Esophagus muscularis mucosa (tissue), 4 donors: ENCODE measurements around the gene ASIC2. TPM values are rescaled to one million over a fixed set of nuclear protein-coding genes. Genes with fewer than 3 reads are reported as not detected.

Experiments used
- DNase-seq: peaks from one replicate; pipeline ENCODE4 v3.0.0-alpha.2; 2017; ENCODE audit errors: extremely low spot score
- H3K27ac ChIP-seq, 4 donors: fragments of 200-600 bp; sonication (generic); replicated peaks in 1 of 4; 1 replicate in 3 of 4; 2 replicates in 1 of 4; pipeline ENCODE4 v1.5.1; 2016 to 2019; ENCODE audit warnings: mild to moderate bottlenecking in 1 of 4
- H3K27me3 ChIP-seq, 4 donors: fragments of 200-600 bp; sonication (generic); one replicate each; pipeline versions ENCODE4 v1.5.1 to v1.6.0; 2016 to 2019
- H3K36me3 ChIP-seq, 4 donors: fragments of 200-600 bp; sonication (generic); one replicate each; pipeline ENCODE4 v1.5.1; 2016 to 2019
- H3K4me1 ChIP-seq, 4 donors: fragments of 200-600 bp; sonication (generic); one replicate each; pipeline ENCODE4 v1.5.1; 2016 to 2019
- H3K4me3 ChIP-seq, 4 donors: fragments of 200-600 bp; sonication (generic); 1 replicate in 2 of 4; 2 replicates in 2 of 4; pipeline ENCODE4 v1.5.1; 2016 to 2019; ENCODE audit warnings: mild to moderate bottlenecking in 4 of 4, moderate library complexity in 1 of 4
- H3K9me3 ChIP-seq, 4 donors: fragments of 200-600 bp; sonication (generic); 1 replicate in 3 of 4; 2 replicates in 1 of 4; pipeline ENCODE4 v1.5.1; 2016 to 2019
- EP300 ChIP-seq: sonication (generic); formaldehyde crosslinking; IDR thresholded peaks from one replicate; pipeline ENCODE4 v1.6.1; 2017; ENCODE audit warnings: antibody characterized with exemption
- POLR2A ChIP-seq: fragments of 450-650 bp; IDR thresholded peaks from one replicate; pipeline ENCODE4 v1.6.1; 2017; ENCODE audit warnings: antibody characterized with exemption, moderate library complexity, mild to moderate bottlenecking, low read depth
- POLR2AphosphoS5 ChIP-seq, 2 donors: sonication (generic); formaldehyde crosslinking; IDR thresholded peaks; one replicate each; pipeline ENCODE4 v1.6.1; 2017; ENCODE audit warnings: antibody characterized with exemption in 2 of 2
- WGBS: methylation state at CpG from one replicate; pipeline ENCODE4 v1.1.5; 2018; 5-methylcytosine and 5-hydroxymethylcytosine counted together
- intact Hi-C: fragments of 100-400 bp; cut with DNase I; formaldehyde crosslinking; loops from one replicate; pipeline ENCODE4 v1.15.1; 2023
- total RNA-seq, 4 donors: library from RNA; depleted of rRNA; stranded (reverse); fragments of >200 nt; gene quantifications; one replicate each; pipeline versions ENCODE4 v1.1.0 to v1.2.1, GENCODE V29; 2016
- TF ChIP-seq, protein P1 (sequence below), 3 experiments: fragments of 200-600 bp in 2 of 3; fragments of 450-650 bp in 1 of 3; sonication (generic) in 2 of 3; IDR thresholded peaks; one replicate each; pipeline ENCODE4 v1.5.1; 2017 to 2019; ENCODE audit warnings: antibody characterized with exemption in 3 of 3, mild to moderate bottlenecking in 2 of 3, moderate library complexity in 1 of 3

Gene ASIC2
- total RNA-seq, 4 donors from 2014 or later: 0.13 TPM; not detected in 3

DNA sequence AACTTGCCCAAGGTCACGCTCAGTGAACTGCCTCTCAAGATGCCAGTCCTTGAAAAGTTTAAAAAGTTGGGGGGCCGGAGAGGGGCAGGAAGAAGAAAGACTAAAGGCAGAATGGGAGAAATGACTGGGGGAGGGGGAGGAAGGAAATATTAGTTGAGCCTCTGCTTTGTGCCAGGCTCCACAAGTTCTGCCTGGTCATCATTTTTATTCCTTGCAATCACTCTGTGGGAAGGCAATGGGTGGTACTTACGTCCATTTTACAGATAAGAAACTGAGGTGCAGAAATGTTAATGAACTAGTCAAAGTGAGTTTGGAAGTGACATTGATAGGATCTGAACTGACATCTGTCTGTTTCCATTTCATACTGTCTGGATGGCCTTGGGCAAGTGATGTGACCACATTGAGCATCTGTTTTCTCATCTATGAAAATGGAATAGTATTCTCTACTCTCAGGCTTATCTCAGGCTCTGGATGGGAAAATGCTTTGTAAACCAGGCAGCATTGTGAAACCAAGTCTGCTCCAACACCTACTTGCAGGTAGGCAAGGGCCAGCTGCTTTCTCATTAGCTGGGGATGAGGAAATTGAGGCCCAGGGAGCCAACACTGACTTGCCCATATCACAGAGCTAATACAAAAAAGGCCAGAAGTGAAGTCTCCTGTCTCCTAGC is 19.2 kb downstream of the ASIC2 start:
- Histone ChIP-seq H3K9me3 (no peaks in the 10 kb centered on the region), H3K36me3 (no peaks in the 10 kb centered on the region), H3K27ac (no peak overlapping the region), H3K4me3 (no peak overlapping the region), H3K4me1 (no peaks in the 10 kb centered on the region), H3K27me3 (peaks cover 0 to 13% (median 0%) of the 10 kb centered on the region in 4 donors)
- WGBS: 82% methylated on average over 3 of the region's 3 CpGs
- intact Hi-C loops: no loop called here
- DNase-seq: no peak
- TF ChIP-seq, protein P1, sequence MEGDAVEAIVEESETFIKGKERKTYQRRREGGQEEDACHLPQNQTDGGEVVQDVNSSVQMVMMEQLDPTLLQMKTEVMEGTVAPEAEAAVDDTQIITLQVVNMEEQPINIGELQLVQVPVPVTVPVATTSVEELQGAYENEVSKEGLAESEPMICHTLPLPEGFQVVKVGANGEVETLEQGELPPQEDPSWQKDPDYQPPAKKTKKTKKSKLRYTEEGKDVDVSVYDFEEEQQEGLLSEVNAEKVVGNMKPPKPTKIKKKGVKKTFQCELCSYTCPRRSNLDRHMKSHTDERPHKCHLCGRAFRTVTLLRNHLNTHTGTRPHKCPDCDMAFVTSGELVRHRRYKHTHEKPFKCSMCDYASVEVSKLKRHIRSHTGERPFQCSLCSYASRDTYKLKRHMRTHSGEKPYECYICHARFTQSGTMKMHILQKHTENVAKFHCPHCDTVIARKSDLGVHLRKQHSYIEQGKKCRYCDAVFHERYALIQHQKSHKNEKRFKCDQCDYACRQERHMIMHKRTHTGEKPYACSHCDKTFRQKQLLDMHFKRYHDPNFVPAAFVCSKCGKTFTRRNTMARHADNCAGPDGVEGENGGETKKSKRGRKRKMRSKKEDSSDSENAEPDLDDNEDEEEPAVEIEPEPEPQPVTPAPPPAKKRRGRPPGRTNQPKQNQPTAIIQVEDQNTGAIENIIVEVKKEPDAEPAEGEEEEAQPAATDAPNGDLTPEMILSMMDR (IDR thresholded peaks at IDR 0.05): no peak
- no peak for TF ChIP-seq POLR2A
- TF ChIP-seq EP300: no peak
- TF ChIP-seq POLR2AphosphoS5 (IDR thresholded peaks at IDR 0.05): no peak

DNA sequence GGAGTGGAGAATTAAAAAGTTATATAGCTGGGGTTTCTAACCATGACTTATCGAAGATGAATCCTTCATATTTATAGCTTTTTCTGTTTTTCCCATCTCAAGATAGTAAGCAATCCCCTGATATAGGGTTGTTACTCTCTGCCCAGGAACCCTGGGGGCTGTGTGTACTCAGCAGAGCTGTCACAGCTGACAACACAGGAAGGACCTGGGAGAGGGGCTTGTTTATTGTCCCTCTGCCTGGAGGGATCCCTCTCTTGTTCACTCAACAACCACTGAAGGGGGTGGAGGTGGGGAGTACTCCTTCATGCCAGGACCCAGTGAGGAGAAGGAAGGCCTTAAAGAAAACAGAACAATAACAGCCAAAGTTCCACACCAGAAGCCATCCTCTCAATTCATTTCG is 19.8 kb downstream of the ASIC2 start:
- H3K27me3 ChIP-seq: peaks cover 0 to 8% (median 0%) of the 10 kb centered on the region in 4 donors
- no peak overlapping the region for H3K27ac ChIP-seq
- intact Hi-C loops: no loop called here
- no peak overlapping the region for H3K4me3 ChIP-seq
- no peaks in the 10 kb centered on the region for H3K36me3 ChIP-seq
- H3K9me3 ChIP-seq: no peaks in the 10 kb centered on the region
- no peak for DNase-seq
- TF ChIP-seq POLR2A (no peak), POLR2AphosphoS5 (IDR thresholded peaks at IDR 0.05) (no peak), EP300 (no peak)
- TF ChIP-seq, protein P1 (IDR thresholded peaks at IDR 0.05): no peak
- 82% methylated on average over 2 of the region's 2 CpGs for WGBS
- no peaks in the 10 kb centered on the region for H3K4me1 ChIP-seq

DNA sequence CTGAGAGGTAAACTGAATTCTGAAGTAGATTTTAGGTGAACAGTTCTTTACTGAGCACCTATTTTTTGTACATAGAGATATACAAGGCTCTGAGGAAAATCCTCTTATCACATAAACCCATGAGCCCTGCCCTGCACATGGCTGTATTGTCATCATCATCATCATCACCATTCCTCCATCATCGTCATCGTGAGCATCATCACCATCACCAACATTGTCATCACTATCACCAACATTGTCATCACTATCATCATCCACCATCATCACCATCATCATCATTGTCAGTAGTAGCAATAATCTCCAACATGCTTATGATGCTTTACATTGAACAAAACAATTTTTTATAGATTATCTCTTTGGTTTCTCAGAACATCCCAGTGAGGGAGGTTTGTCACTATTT is 20.7 kb downstream of the ASIC2 start:
- H3K27me3 ChIP-seq: peaks cover 0 to 14% (median 0%) of the 10 kb centered on the region in 4 donors
- H3K36me3 ChIP-seq: no peaks in the 10 kb centered on the region
- WGBS: 98% methylated on average over 2 of the region's 2 CpGs
- no peak for TF ChIP-seq EP300
- TF ChIP-seq, protein P1 (IDR thresholded peaks at IDR 0.05): no peak
- no peak for TF ChIP-seq POLR2A
- no peak for TF ChIP-seq POLR2AphosphoS5 (IDR thresholded peaks at IDR 0.05)
- H3K27ac ChIP-seq: no peak overlapping the region
- H3K4me3 ChIP-seq: no peak overlapping the region
- no peaks in the 10 kb centered on the region for H3K9me3 ChIP-seq
- intact Hi-C loops: no loop called here
- DNase-seq: no peak
- no peaks in the 10 kb centered on the region for H3K4me1 ChIP-seq

DNA sequence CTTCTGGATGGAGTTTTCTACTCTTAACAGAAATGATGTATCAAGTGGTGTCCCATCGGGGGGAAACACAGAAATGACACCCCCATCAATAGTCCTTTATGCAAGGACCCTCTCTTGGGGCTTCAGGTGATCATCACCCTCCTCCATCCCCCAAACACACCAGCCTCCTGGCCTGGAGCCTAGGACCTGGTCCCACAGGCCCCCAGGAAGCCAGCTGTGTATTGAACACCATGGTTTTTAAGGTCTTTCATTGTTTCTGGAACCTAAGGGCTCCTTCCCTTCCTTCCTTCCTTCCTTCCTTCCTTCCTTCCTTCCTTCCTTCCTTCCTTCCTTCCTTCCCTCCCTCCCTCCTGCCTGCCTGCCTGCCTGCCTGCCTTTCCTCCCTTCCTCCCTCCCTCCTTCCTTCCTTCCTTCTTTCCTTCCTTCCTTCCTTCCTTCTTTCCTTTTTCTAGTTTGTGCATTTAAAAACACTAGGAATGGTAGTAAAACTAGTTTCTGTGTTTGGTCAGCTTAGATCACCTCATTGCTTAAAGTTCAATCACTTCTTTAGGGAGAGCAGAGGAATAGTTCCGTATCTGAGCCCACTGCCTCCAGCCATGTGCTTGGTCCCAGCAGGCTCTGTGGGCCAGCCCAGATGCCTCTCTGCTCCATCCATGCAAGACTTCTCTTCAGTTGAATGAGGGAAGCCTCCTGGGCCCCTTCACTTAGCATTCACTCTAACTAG is 23.6 kb downstream of the ASIC2 start:
- no peak for DNase-seq
- no peaks in the 10 kb centered on the region for H3K4me1 ChIP-seq
- peaks cover 0 to 30% (median 0%) of the 10 kb centered on the region in 4 donors for H3K27me3 ChIP-seq
- WGBS: 71% methylated on average over 2 of the region's 2 CpGs
- TF ChIP-seq, protein P1 (IDR thresholded peaks at IDR 0.05): no peak
- TF ChIP-seq POLR2AphosphoS5 (IDR thresholded peaks at IDR 0.05): no peak
- no peak for TF ChIP-seq EP300
- TF ChIP-seq POLR2A: no peak
- H3K36me3 ChIP-seq: no peaks in the 10 kb centered on the region
- intact Hi-C loops: loop anchor here (5.0 kb wide), 1 partner anchor 37 kb away; no protein-coding TSS in a partner anchor
- H3K9me3 ChIP-seq: no peaks in the 10 kb centered on the region
- H3K27ac ChIP-seq: no peak overlapping the region
- no peak overlapping the region for H3K4me3 ChIP-seq
